Right kidney (tissue), 1 donor: ENCODE data around the gene MYOF.
"Not testable (repeated sequence)": the region's sequence is repeated elsewhere in the genome, so short reads cannot be mapped to it uniquely, and the experiment has no call there.

Source experiments
- DNase-seq: peaks from one replicate; pipeline ENCODE4 v3.0.0-alpha.2; 2016

The MYOF gene

DNA sequence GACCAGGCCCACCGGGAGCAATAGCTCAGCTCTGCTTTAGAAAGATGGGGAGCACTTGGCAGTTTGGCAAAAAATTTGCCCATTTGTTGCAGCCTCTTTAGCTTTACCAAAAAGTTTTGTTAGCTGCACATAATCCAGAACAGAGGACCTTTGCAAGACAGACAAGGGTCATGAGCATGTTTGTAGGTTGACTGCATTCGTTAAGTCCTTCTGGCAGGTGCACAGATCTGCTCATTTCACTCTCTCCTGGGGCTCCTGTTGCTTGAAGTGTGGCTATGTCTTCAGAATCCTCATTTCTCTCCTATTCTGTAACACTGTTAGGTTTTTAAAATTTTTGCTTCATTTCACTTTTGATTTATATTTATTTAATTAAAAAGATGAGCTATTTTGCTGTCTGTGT lies 96.8 kb downstream of the MYOF start:
- DNase-seq: no peak

DNA sequence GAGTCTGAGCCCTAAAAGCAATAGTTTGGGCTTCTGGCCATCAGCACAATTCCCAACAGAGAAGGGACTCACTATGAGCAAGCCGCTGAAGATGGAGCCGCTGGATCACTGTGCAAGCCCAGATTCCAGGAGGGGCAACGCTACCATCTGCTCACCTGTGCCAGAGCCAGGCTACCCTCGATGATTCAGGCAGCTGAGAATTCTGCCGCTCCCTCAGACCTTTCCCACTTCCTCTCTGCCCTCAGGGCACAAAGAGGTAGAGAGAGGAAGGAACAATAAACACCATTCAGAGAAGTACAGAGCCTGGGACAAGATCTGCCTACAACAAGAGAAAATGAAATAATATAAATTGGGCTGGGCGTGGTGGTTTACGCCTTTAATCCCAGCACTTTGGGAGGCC lies 98.1 kb downstream of the MYOF start:
- DNase-seq: no peak

DNA sequence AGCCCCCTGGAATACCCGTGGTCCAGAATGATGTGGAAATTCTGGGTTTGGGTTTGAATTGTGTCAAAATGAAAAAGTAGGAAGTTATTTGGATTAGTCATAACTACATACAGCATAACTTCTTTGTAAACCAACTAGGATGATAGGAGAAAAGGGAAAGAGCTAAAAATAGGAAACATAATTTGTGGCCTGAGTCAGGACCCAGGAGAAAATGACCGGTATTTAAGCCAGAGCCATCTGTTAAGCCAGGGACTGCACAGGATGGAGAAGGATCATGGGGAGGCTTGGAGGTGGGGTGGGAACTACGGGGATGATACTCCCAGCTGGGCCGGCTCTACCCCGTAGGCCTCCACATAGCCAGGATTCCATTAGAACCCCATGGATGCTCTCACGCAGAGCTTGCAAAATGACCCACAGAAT lies 98.6 kb downstream of the MYOF start:
- DNase-seq: no peak

DNA sequence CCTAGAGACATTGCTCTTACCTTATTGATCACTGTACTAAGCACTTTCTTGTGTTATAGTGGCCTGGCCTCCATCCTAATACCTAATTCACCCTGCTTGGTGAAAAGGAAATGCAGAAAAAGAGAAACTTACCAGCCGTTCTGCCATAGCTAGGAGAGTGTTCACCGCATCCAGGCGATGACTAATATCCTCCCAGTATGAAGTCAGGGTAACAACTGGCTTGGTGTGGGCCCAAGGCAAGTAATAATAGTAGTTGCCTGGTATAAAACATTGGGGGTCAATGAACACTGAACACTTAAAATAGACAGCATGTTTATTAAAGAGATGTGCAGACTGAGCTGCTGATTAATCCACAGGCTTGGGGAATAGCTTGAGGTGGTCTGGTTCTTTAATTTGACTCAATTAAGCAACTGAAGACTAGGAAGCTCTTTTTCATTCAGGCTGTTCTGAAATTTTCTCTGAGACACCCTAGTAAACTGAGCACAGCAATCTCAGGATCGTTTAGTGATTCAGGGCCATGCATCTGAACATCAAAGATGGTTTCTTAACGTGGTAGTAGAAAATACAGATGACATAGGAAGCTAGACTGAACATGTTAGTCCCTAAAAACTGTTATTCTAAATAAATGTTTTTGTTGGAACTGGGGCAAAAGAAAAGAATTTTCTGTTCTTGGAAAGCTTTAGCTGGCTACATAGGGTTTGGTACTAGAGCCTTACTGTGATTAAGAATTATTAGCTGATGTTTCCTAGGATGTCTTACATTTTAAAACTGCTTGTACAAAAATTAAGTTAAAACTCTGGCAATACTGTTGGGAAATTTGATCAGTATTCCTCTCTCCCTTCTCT lies 102.2 kb downstream of the MYOF start:
- DNase-seq: no peak

DNA sequence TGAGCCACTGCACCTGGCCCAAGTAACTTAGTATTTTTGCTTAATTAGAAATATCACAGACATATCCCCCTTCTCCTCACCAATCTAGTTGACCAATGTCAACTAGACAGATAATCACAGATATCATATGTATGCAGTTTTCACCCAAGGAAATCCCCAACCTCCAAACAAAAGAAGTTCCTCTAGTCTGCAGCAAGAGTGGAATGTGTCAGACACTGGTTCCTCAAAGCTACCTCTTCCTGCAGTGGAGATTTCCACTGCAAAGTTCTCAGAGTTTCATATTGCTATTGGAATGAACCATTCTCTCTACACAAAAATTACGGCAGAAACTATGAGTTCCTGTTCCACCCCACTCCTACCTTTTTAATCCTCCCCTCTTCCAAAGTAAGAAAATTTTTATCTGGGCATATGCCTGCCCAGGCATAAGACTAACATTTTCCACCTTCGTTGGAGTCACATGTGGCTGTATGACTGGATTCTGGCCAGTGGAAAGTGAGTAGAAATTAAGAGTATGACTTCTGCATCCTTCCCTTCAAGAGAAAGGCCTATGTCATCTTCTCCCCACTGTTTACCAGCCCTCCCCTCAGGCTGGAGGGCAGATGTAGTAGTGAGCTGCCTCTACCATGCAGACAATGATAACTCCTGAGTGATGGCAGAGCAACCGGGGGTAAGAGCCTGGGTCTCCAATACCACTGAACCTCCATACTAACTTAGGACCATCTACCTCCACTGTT lies 103.0 kb downstream of the MYOF start:
- no peak for DNase-seq

DNA sequence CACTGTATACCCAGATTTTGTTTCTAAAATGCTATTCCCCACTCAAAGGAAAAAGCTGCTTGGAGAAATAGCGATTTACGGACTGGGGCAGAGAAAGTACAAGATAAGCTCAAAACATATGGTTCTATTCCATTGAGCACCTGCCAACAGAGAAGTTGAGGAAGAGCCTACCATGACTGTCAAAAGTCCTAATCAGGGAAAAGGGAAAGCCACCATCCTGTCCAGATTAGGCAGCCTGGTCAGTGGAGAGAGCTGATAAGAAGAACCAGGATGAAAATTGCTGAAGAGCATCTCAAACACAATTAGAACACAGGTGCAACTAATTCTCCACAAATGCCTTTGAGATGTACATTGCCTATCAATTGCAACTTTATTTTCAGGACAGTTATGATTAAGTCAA lies 104.1 kb downstream of the MYOF start:
- DNase-seq: no peak

DNA sequence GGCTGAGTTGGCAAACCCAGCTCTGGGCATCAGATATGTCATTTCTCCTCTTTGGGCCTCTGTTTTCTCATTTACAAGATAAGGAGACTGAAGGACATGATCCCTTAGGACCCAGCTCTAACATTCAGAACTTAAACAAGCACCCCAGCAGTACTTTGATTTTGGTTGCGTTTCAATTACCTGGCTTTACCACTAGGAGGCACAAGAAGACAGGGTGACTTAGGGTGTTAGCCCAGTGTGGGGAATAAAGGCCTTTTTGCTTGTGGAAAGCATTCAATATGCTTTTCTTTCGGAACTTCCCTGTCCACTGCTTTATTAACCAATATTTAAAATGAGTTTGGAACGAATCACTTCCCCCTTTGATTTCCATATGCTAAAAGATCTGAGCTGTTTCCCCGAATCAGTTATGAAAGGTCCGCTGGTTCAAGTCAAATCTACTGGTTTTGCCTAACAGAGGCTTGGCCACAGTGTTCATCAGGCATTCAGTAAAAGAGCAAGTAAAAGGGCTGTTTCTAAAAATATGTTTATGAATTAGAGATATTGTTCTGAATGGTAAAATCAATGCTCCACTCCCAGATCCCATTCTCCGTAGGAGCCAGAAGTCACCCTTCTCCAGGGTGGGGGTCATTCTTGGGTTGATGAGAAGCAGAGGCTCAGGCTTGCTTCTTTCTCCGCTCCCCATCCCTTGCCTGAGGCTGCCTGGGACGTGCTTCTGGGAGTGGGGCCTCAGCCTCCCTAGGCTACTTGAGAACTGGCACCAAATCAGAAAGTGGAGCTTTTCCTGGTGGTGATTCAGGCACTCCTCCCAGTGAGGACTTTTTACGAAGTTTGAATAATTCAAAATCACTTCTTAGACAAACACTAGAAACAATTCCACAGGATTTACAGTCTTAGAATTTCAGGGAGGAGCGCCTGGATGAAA lies 105.5 kb downstream of the MYOF start:
- DNase-seq: peak; percentile 63

DNA sequence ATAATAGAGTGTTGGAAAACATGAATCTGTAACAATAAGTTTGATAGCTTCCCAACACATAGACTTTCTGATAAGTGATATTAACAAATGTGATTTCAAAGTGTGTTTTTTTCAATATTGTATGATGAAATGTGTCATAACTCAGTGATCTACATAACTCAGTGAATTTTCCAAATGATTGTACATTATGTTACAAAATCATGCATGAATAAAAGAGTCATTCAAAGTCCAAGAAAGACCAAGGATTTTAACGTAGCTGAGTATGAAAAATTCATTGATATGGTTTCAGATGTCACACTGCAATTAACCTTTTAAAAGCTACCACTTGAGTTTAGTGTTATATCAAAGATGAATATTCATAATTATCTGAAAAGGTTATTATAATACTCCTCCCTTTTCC lies 111.2 kb downstream of the MYOF start:
- DNase-seq: no peak

DNA sequence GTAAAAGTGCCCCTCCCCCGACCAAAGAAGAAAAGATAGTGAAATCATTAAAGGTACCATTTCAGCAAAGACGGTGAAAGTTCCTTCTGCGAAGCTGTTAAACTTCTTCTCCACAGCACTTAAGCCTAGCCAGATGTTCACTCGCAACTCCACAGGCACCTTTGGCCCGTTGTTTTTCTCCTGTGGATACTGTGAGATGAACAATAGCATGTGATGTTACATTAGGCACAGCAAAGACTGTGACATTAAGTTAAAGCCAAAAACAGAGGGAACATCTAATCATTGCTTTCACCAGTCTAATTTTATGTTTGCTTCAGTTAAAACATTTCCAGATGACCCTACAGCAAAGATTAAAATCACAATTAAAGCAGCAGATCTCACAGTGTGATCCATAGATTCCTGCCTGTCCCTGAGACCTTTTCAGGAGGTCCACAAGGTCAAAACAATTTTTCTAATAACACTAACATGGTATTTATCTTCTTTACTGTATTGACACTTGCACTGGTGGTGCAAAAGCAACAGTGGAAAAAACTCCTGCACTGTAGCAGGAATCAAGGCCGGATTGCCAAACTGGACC lies 112.5 kb downstream of the MYOF start:
- no peak for DNase-seq

DNA sequence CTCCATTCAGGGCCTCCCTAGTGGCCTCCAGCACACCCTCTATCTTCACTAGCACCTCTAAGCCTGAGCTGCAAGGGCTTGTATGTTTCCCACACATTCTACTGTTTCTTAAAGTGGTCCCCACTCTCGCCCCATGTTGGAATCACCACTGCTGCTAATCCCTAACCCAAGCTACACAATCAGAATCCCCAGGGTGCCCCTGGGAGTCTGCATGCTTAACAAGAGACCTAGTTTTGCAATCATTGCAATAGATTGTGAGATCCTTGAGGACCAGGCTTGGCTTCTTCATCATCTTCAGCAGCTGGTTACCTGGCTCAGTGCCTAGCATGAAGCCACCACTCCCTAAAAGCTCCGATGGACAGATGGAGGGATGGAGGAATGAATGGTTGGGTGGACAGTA lies 113.9 kb downstream of the MYOF start:
- DNase-seq: no peak

DNA sequence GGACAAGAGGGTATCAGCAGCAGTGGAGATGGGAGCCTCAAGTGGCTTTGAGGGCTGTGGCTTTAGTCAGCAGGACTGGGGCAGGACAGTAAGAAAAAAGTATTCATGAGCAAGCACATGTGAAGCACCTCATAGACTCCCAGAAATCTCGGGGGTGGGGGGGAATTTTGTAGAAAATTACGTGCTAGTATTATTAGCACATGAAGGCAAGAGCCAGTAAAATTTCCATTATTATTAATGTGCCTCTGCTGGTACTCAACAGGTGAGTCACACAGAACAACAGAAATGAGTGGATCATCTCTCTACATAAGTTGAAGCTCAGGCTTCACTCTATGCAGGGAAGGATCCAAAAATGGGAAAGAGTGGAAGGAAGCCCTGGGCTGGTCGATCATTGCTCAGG lies 114.5 kb downstream of the MYOF start:
- no peak for DNase-seq

DNA sequence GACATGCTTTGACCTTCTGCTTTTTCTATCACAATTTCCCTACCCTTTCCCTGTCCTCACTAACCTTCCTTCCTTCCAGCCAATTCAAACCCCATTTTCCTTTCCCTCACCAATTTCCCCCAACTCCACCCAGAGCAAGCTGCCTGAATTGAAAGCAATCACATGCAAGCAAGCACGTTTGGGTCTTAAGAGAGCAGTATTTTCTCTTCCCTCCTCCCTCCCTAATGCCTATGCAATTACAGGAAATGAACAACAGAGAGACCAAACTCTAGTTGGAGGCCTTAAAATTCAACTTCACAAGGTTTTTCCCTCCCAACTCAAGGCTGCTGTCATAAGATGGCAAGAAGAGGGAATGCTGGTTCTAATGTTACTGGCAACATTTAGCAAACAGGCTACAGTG lies 117.2 kb downstream of the MYOF start:
- no peak for DNase-seq

DNA sequence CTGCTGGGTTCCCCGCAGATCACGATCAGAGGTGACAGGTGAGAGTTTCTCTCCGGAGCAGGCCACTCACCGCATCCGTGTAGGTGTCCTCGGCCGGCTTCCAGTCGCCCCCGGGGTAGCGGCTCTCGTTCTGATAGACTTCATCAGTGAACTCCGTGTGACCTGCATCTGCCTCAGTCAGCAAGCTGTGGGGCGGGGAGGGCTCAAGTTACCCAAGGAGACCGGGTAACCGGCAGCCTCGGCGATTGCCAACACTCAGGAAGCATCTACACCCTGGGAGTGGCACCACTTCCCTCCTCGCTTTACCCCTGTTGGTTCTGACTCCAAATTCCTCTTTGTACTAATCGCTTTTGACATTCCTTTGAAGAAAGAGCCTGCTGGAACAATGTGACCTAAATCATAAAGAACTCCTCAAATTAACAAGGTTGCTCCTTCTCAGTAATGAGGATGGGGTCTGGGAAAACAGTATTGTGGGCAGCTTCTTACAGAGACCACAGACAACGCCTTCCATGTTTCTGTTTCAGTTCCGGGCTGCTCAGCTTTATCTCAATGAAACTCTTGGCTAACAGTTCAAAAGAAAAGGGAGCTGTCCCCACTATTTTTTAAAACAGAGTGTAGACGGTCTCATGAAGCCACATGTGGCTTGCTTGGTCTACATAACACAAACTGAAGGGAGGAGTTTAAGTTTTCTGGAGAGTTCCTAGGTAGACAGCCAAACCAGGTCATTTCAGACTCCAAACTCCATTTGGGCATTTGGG lies 118.1 kb downstream of the MYOF start:
- DNase-seq: no peak

DNA sequence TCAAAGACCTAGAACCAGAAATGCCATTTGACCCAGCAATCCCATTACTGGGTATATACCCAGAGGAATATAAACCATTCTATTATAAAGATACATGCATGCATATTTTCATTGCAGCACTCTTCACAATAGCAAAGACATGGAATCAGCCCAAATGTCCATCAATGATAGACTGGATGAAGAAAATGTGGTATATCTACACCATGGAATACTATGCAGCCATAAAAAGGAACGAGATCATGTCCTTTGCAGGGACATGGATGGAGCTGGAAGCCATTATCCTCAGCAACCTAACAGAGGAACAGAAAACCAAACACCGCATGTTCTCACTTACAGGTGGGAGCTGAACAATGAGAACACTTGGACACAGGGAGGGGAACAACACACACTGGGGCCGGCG lies 123.7 kb downstream of the MYOF start:
- DNase-seq: not testable (repeated sequence)

DNA sequence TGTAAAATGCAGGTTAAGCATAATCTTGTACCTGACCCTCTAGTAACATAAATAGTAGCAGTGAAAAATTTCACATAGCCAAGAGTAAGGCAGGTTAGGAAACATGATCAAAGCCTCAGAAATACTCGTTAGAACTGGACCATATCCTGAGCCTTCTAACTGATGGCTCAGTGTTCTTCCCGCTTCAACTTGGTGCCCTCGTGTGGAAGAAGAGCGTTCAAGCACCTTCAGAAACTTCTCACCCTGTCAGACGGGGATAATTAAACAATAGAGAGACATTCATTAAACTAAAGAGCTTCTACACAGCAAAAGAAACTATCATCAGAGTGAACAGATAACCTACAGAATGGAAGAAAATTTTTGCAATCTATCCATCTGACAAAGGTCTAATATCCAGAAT lies 124.5 kb downstream of the MYOF start:
- DNase-seq: no peak

DNA sequence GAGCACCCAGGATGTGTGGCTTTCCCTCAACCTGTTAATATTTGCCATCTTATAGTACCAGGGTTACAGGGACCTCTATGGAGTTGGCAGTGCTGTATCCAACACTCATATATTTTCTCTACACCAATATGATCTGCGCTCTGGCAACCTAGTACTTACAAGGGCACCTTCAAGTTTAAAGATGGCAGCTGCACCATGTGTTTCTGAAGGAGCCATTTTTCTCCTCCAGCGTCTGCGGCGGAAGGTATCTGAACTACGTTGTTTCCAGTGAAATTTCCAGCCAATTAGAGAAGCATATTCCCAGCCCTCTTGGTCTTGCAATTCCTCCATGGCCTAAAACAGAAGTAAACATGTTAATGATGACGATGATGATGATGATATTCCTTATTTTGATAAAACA lies 125.6 kb downstream of the MYOF start:
- DNase-seq: no peak

DNA sequence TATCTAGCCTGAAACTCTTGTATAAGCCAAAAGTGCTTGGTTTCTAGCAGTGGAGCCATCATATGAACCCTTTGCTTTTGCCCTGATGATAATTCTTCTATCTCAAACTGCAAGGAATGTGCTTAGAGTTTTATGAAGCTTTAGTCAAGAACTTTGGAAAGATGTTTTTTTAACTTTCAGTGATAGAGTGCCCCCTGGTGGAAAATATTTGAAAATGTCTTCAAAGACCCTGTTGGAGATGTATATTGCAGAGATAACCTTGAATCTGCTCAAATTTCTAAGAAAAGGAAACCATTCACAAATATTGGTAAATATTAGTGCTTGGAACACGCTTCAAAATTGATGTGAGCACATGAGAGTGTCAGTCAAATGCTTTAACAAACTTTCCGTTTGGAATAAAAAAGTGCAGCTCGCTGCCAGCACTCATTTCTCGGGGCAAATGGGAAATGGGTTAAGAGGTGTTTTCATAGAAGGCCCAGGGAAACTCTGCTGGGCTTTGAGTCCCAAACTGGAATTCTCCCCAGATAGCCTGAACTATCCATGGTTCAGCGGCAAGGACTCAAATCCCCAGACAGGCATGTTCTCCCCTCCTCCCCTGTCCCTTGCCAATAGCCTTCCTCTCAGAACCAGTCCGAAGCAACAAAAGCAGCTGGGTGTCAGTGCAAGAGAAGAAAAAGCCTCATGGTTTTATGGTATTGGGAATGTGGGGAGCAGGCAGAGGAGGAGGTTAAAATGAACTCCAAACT lies 129.3 kb downstream of the MYOF start:
- DNase-seq: no peak

DNA sequence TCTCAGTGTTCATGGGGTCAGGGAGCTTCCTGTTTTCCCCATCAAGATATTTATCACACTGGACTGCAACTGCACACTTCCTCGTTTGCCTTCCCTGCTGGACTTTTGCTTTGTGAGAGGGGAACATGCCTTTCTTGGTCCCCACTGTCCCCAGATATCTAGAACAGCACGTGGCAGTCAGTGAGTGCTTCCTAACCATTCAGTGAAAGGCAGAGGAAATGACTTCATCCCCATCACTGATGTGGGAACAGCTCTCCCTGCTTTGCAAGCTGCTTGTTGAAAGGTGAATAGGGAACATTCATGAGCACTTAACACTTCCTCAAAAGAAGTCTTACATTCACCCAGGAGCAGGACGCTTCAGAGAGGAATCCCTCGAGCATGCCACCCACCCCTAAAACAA lies 135.4 kb downstream of the MYOF start:
- no peak for DNase-seq

DNA sequence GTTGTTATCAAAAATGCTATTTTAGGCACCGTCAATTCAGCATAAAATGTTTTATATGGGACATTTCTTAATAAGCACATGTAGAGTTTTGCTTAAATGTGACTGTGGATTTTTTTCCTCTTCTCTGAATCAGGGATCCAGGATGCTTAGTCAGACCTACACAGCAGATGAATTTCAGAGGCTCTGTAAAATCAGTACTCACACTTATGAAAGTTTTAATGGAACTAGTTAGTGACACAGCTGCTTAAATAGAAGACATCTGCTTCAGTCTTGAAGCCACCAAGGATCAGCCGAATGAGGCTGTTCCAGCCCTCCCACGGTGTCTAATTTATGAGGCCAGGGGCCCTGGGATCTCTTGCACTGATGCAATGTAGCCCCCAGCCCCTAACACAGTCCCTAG lies 136.0 kb downstream of the MYOF start:
- no peak for DNase-seq

DNA sequence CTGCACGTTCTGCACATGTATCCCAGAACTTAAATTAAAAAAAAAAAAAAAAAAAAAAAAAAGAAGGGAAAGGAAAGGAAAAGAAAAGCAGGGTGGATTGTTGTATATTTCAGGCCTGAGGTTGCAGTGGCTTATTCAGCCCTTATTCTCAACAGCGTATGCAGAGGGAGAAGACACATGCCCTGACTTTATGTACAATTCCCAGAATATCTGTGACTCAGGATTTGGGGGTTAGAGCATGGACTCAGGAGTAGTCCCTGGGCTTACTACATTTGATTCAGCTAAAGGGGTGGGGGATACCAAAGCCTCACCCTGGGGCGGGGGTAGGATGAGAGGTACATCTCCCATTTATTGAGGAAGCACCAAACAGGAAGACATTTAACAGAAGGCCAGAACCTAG lies 137.4 kb downstream of the MYOF start:
- no peak for DNase-seq

DNA sequence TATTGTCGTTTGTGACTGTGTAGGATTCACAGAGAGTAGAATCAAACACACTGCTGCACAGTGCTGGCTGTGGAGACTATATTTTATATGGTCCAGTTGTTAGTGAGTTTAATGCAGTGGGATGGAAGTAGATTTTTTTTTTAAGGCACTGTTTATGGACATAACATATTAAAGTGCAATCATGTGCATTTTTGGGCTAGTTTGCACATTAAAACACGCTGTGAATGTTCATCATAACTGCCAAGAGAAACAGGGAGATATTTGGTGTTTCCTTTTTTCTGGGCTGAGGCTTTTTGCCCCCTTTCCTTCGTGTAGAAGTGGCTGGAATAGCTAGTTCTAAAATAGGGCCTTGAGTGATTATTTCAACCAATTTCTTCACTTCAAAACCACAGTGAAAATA lies 139.2 kb downstream of the MYOF start:
- DNase-seq: no peak
